Astrocyte of the spinal cord (primary cell): ENCODE data around the gene SLCO2A1.

Experiments
- DNase-seq: peaks from one replicate; pipeline ENCODE4 v3.0.0; 2011; ENCODE audit warnings: low read depth, low spot score
- H3K4me3 ChIP-seq: 2 replicates; pipeline ENCODE4 v1.5.1; 2011; ENCODE audit warnings: low read depth, mild to moderate bottlenecking, low read length, moderate library complexity
- CTCF ChIP-seq: IDR thresholded peaks from 2 replicates; pipeline ENCODE4 v1.5.1; 2012; ENCODE audit warnings: low read depth, mild to moderate bottlenecking, low read length, inconsistent platforms
- in situ Hi-C: cut with HindIII; loops from 2 replicates; pipeline ENCODE4 v1.10.0; 2017; ENCODE audit warnings: low sequenced_read_pairs

Gene SLCO2A1

GRCh38 chr3:134036291-134036690 is 6.6 kb upstream of the SLCO2A1 start:
- in situ Hi-C loops, result no loop called here
- no peak for TF ChIP-seq CTCF
- no peak overlapping the region for H3K4me3 ChIP-seq
- no peak for DNase-seq

GRCh38 chr3:134035836-134036235 is 6.1 kb upstream of the SLCO2A1 start:
- no peak overlapping the region for H3K4me3 ChIP-seq
- no peak for DNase-seq
- in situ Hi-C loops, result no loop called here
- no peak for TF ChIP-seq CTCF

GRCh38 chr3:134034005-134034785 is 4.5 kb upstream of the SLCO2A1 start:
- in situ Hi-C loops, result no loop called here
- H3K4me3 ChIP-seq, result no peak overlapping the region
- TF ChIP-seq CTCF, result no peak
- no peak for DNase-seq

- H3K4me3 ChIP-seq, result no peak overlapping the region
- DNase-seq, result no peak
- in situ Hi-C loops, result no loop called here
- TF ChIP-seq CTCF, result no peak
These were observed 3.7 kb upstream of the SLCO2A1 start for GRCh38 chr3:134033315-134033996.

GRCh38 chr3:134031348-134031915 is 1.7 kb upstream of the SLCO2A1 start:
- no peak for TF ChIP-seq CTCF
- in situ Hi-C loops, result no loop called here
- H3K4me3 ChIP-seq, result no peak overlapping the region
- DNase-seq, result no peak

- no peak for TF ChIP-seq CTCF
- peak overlapping the region; percentile 54 for H3K4me3 ChIP-seq
- in situ Hi-C loops, result no loop called here
- no peak for DNase-seq
These were observed 938 bp upstream of the SLCO2A1 start for GRCh38 chr3:134030379-134031347.
